K562 (cell line): ENCODE results near the gene SCYL1. TPM values are rescaled to one million over a fixed set of nuclear protein-coding genes. Genes with fewer than 3 reads are reported as not detected.

Source experiments
- CBFA2T2 ChIP-seq: fragments of 450-650 bp; conservative IDR thresholded peaks from 2 replicates; pipeline ENCODE4 v1.6.1; 2017; ENCODE audit warnings: mild to moderate bottlenecking
- HMG20B ChIP-seq: fragments of 250-450 bp; sonication (Bioruptor Pico); IDR thresholded peaks from 2 replicates; pipeline ENCODE4 v1.5.0; 2021; ENCODE audit warnings: mild to moderate bottlenecking
- JUND ChIP-seq, 2 experiments: IDR thresholded peaks; 2 replicates in 1 of 2; 3 replicates in 1 of 2; pipeline ENCODE4 v1.6.1; 2011; ENCODE audit warnings: borderline replicate concordance in 2 of 2, low read depth in 2 of 2, low read length in 2 of 2, improper control_type of control experiment in 1 of 2, missing biosample characterization in 1 of 2, missing genetic modification characterization in 1 of 2, missing genetic modification reagents in 1 of 2
- KLF1 ChIP-seq: fragments of 450-650 bp; IDR thresholded peaks from 2 replicates; pipeline ENCODE4 v1.6.1; 2016; ENCODE audit warnings: missing genetic modification characterization, missing compliant biosample characterization
- MXI1 ChIP-seq: IDR thresholded peaks from 2 replicates; pipeline ENCODE4 v1.6.1; 2011; ENCODE audit warnings: low read depth, mild to moderate bottlenecking, improper control_type of control experiment, low read length
- PHB ChIP-seq: fragments of 250-450 bp; sonication (Bioruptor Pico); IDR thresholded peaks from 2 replicates; pipeline ENCODE4 v1.5.0; 2021
- RFX1 ChIP-seq: fragments of 450-650 bp; IDR thresholded peaks from 2 replicates; pipeline ENCODE4 v1.6.1; 2016; ENCODE audit warnings: mild to moderate bottlenecking, moderate library complexity
- RUNX1 ChIP-seq: sonication (generic); IDR thresholded peaks from 2 replicates; pipeline ENCODE4 v1.6.1; 2016; ENCODE audit warnings: antibody characterized with exemption, low read depth
- TCF7L2 ChIP-seq: fragments of 150-350 bp; IDR thresholded peaks from 2 replicates; pipeline ENCODE4 v1.6.1; 2016; ENCODE audit warnings: low read depth, mild to moderate bottlenecking, low read length, moderate library complexity
- U2AF1 ChIP-seq: fragments of 200-400 bp; formaldehyde crosslinking; optimal IDR thresholded peaks from 2 replicates; pipeline ENCODE3; 2017; ENCODE audit warnings: mild to moderate bottlenecking, low read depth, low read length, moderate library complexity
- ZKSCAN1 ChIP-seq: fragments of 150-350 bp; IDR thresholded peaks from 2 replicates; pipeline ENCODE4 v1.6.1; 2016; ENCODE audit warnings: low read depth, low read length
- ZNF212 ChIP-seq: fragments of 450-650 bp; formaldehyde crosslinking; IDR thresholded peaks from 2 replicates; pipeline ENCODE4 v1.4.0; 2020; ENCODE audit warnings: mild to moderate bottlenecking
- ZNF384 ChIP-seq: IDR thresholded peaks from 2 replicates; pipeline ENCODE4 v1.6.1; 2012; ENCODE audit warnings: low read depth, low read length, improper control_type of control experiment
- ZNF695 ChIP-seq: fragments of 450-650 bp; formaldehyde crosslinking; IDR thresholded peaks from 2 replicates; pipeline ENCODE4 v1.4.0; 2020; ENCODE audit warnings: mild to moderate bottlenecking, moderate library complexity
- ZNF699 ChIP-seq: fragments of 250-450 bp; sonication (Bioruptor Pico); IDR thresholded peaks from 2 replicates; pipeline ENCODE4 v1.8.0; 2021; ENCODE audit warnings: mild to moderate bottlenecking, moderate library complexity; ENCODE audit not compliant: insufficient replicate concordance
- polyA plus RNA-seq, 8 experiments: library from polyadenylated mRNA; depleted of rRNA in 4 of 8; stranded (reverse) in 5 of 8; unstranded in 3 of 8; fragments of >200 nt; fragmentation: Nextera tagmentation in 2 of 8; fragmentation: Illumina TruSeq in 1 of 8; extraction: Ambion mirVana in 2 of 8; extraction: Trizol in 1 of 8; gene quantifications; 2 replicates each; pipeline versions ENCODE4 v1.2.1 to v1.2.3, GENCODE V29; 2011 to 2014; ENCODE audit warnings: inconsistent platforms in 1 of 8, missing spikeins in 1 of 8
- total RNA-seq, 7 experiments: library from RNA; depleted of rRNA in 6 of 7; stranded (reverse); fragments of >200 nt in 6 of 7; fragmentation: Illumina TruSeq in 2 of 7; extraction: Trizol in 2 of 7; gene quantifications; 2 replicates each; pipeline versions ENCODE4 v1.2.1 to v1.2.3, GENCODE V29; 2011 to 2021; ENCODE audit warnings: low replicate concordance in 1 of 7
- TF ChIP-seq, protein P1 (sequence below): fragments of 150-350 bp; conservative IDR thresholded peaks from 2 replicates; pipeline ENCODE4 v1.6.1; 2014; ENCODE audit warnings: low read length
- TF ChIP-seq, protein P2 (sequence below), 2 experiments: fragments of 150-350 bp in 1 of 2; IDR thresholded peaks; 2 replicates each; pipeline ENCODE4 v1.6.1; 2012 to 2016; ENCODE audit warnings: low read depth in 2 of 2, low read length in 2 of 2, mild to moderate bottlenecking in 1 of 2, moderate library complexity in 1 of 2
- TF ChIP-seq, protein P3 (sequence below): fragments of 250-450 bp; sonication (Bioruptor Pico); IDR thresholded peaks from 2 replicates; pipeline ENCODE4 v1.4.0; 2020; ENCODE audit warnings: mild to moderate bottlenecking, moderate library complexity

SCYL1 gene
- total and polyA plus RNA-seq, 9 of the 15 experiments (the other 6 are each of a cell fraction or from before 2014, with no cell fraction given): 1.9 to 145 (median 57.6) TPM

DNA sequence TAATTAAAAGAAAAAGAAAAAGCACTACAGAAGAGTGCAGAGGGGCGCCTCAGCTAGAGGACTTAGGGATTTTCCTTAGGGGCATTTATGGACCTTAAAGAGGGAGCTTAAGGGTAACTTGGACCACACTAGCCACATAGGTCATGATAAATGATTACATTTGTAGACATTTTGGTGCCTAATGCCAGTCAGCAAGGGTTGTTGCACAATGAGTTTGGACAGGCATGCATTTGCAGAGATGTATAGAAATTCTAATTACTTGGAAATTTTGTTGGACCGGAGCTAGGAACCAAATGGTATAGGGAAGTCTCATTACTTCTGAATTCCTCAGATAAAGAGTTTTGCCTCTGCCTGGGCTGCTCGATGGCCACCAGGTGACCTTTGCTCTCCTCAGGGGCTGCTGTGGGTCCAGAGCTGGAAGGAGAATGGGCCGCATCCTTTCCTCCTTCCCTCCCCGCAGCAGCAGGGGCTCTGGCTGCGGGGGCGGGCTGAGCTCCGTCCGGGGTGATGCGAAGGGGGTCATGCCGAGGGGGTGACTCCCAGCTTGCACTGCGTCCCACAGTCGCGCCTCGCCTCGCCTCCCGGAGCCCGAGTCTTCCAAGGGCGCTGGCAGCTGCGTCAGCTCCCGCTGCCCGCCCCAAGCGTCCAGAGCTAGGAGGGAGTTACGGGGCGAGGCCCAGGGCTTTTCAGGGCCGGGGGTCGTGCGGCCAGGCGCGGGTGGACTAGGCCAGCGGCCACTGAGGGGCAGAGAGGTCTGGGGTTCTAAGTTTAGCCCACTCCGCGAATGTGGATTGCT, 46.3 kb upstream of the SCYL1 start (continued):
- TF ChIP-seq ZNF699 (CRISPR knock-in tag): no peak
- TF ChIP-seq, protein P1, sequence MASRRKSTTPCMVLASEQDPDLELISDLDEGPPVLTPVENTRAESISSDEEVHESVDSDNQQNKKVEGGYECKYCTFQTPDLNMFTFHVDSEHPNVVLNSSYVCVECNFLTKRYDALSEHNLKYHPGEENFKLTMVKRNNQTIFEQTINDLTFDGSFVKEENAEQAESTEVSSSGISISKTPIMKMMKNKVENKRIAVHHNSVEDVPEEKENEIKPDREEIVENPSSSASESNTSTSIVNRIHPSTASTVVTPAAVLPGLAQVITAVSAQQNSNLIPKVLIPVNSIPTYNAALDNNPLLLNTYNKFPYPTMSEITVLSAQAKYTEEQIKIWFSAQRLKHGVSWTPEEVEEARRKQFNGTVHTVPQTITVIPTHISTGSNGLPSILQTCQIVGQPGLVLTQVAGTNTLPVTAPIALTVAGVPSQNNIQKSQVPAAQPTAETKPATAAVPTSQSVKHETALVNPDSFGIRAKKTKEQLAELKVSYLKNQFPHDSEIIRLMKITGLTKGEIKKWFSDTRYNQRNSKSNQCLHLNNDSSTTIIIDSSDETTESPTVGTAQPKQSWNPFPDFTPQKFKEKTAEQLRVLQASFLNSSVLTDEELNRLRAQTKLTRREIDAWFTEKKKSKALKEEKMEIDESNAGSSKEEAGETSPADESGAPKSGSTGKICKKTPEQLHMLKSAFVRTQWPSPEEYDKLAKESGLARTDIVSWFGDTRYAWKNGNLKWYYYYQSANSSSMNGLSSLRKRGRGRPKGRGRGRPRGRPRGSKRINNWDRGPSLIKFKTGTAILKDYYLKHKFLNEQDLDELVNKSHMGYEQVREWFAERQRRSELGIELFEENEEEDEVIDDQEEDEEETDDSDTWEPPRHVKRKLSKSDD: no peak
- peak; percentile 52; the same call in 1 of the 2 replicates for TF ChIP-seq JUND (IDR thresholded peaks at IDR 0.05; ENCODE audit: borderline replicate concordance, low read depth, low read length)
- no peak; the same call in 2 of the 3 replicates for TF ChIP-seq JUND (tag; IDR thresholded peaks at IDR 0.05; ENCODE audit: borderline replicate concordance, low read depth, low read length)
- no peak for TF ChIP-seq U2AF1
- TF ChIP-seq MXI1: no peak
- no peak for TF ChIP-seq ZNF384
- TF ChIP-seq RFX1: no peak
- peak; percentile 25; the same call in 1 of the 2 replicates for TF ChIP-seq ZKSCAN1
- TF ChIP-seq ZNF212 (CRISPR knock-in tag): no peak
- no peak for TF ChIP-seq KLF1
- TF ChIP-seq RUNX1: no peak
- TF ChIP-seq, protein P2, sequence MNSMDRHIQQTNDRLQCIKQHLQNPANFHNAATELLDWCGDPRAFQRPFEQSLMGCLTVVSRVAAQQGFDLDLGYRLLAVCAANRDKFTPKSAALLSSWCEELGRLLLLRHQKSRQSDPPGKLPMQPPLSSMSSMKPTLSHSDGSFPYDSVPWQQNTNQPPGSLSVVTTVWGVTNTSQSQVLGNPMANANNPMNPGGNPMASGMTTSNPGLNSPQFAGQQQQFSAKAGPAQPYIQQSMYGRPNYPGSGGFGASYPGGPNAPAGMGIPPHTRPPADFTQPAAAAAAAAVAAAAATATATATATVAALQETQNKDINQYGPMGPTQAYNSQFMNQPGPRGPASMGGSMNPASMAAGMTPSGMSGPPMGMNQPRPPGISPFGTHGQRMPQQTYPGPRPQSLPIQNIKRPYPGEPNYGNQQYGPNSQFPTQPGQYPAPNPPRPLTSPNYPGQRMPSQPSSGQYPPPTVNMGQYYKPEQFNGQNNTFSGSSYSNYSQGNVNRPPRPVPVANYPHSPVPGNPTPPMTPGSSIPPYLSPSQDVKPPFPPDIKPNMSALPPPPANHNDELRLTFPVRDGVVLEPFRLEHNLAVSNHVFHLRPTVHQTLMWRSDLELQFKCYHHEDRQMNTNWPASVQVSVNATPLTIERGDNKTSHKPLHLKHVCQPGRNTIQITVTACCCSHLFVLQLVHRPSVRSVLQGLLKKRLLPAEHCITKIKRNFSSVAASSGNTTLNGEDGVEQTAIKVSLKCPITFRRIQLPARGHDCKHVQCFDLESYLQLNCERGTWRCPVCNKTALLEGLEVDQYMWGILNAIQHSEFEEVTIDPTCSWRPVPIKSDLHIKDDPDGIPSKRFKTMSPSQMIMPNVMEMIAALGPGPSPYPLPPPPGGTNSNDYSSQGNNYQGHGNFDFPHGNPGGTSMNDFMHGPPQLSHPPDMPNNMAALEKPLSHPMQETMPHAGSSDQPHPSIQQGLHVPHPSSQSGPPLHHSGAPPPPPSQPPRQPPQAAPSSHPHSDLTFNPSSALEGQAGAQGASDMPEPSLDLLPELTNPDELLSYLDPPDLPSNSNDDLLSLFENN (IDR thresholded peaks at IDR 0.05; ENCODE audit: low read depth in 2 of 2, low read length in 2 of 2): no peak
- TF ChIP-seq, protein P3, sequence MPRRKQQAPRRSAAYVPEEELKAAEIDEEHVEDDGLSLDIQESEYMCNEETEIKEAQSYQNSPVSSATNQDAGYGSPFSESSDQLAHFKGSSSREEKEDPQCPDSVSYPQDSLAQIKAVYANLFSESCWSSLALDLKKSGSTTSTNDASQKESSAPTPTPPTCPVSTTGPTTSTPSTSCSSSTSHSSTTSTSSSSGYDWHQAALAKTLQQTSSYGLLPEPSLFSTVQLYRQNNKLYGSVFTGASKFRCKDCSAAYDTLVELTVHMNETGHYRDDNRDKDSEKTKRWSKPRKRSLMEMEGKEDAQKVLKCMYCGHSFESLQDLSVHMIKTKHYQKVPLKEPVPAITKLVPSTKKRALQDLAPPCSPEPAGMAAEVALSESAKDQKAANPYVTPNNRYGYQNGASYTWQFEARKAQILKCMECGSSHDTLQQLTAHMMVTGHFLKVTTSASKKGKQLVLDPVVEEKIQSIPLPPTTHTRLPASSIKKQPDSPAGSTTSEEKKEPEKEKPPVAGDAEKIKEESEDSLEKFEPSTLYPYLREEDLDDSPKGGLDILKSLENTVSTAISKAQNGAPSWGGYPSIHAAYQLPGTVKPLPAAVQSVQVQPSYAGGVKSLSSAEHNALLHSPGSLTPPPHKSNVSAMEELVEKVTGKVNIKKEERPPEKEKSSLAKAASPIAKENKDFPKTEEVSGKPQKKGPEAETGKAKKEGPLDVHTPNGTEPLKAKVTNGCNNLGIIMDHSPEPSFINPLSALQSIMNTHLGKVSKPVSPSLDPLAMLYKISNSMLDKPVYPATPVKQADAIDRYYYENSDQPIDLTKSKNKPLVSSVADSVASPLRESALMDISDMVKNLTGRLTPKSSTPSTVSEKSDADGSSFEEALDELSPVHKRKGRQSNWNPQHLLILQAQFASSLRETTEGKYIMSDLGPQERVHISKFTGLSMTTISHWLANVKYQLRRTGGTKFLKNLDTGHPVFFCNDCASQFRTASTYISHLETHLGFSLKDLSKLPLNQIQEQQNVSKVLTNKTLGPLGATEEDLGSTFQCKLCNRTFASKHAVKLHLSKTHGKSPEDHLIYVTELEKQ (CRISPR knock-in tag): no peak
- TF ChIP-seq PHB (CRISPR knock-in tag): no peak
- no peak for TF ChIP-seq ZNF695 (CRISPR knock-in tag)
- TF ChIP-seq CBFA2T2: 0 out of 2 replicates have a peak, but pooled peaks have one; percentile 30
- no peak for TF ChIP-seq TCF7L2
- TF ChIP-seq HMG20B (CRISPR knock-in tag): no peak
